ENCODE results near the gene OSBPL3.

OSBPL3 gene

GRCh38 chr7:24952464-24952863 lies 27.5 kb downstream of the OSBPL3 start:
- Mint-ChIP-seq H3K36me3 (ENCODE audit: low read depth) (peaks cover 10% of the 10 kb centered on the region), H3K9me3 (peaks cover 2% of the 10 kb centered on the region), H3K4me1 (ENCODE audit: low read depth) (peaks cover 89% of the 10 kb centered on the region), H3K27me3 (no peaks in the 10 kb centered on the region), H3K4me3 (no peak overlapping the region), H3K27ac (no peak overlapping the region)
- no peak for DNase-seq

- DNase-seq, result no peak
- Mint-ChIP-seq H3K27ac (no peak overlapping the region), H3K9me3 (peaks cover 2% of the 10 kb centered on the region), H3K36me3 (ENCODE audit: low read depth) (peaks cover 10% of the 10 kb centered on the region), H3K27me3 (no peaks in the 10 kb centered on the region), H3K4me3 (no peak overlapping the region), H3K4me1 (ENCODE audit: low read depth) (peaks cover 90% of the 10 kb centered on the region)
Measured at GRCh38 chr7:24951441-24951980, 28.5 kb downstream of the OSBPL3 start.

GRCh38 chr7:24949884-24950283 lies 30.1 kb downstream of the OSBPL3 start:
- Mint-ChIP-seq H3K9me3 (no peaks in the 10 kb centered on the region), H3K4me3 (no peak overlapping the region), H3K27ac (peak overlapping the region; percentile 15), H3K4me1 (ENCODE audit: low read depth) (peaks cover 91% of the 10 kb centered on the region), H3K27me3 (no peaks in the 10 kb centered on the region), H3K36me3 (ENCODE audit: low read depth) (peaks cover 10% of the 10 kb centered on the region)
- no peak for DNase-seq

GRCh38 chr7:24948739-24949138 lies 31.2 kb downstream of the OSBPL3 start:
- H3K4me1 Mint-ChIP-seq (ENCODE audit: low read depth), result peaks cover 87% of the 10 kb centered on the region
- DNase-seq, result no peak
- H3K9me3 Mint-ChIP-seq, result no peaks in the 10 kb centered on the region
- no peaks in the 10 kb centered on the region for H3K27me3 Mint-ChIP-seq
- peaks cover 14% of the 10 kb centered on the region for H3K36me3 Mint-ChIP-seq (ENCODE audit: low read depth)
- H3K4me3 Mint-ChIP-seq, result no peak overlapping the region
- H3K27ac Mint-ChIP-seq, result peak overlapping the region; percentile 18

- no peak overlapping the region for H3K27ac Mint-ChIP-seq
- H3K36me3 Mint-ChIP-seq (ENCODE audit: low read depth), result peaks cover 19% of the 10 kb centered on the region
- H3K4me3 Mint-ChIP-seq, result no peak overlapping the region
- no peaks in the 10 kb centered on the region for H3K27me3 Mint-ChIP-seq
- DNase-seq, result no peak
- H3K9me3 Mint-ChIP-seq, result no peaks in the 10 kb centered on the region
- H3K4me1 Mint-ChIP-seq (ENCODE audit: low read depth), result peaks cover 81% of the 10 kb centered on the region
Measured at GRCh38 chr7:24946467-24946866, 33.5 kb downstream of the OSBPL3 start.

GRCh38 chr7:24945899-24946298 lies 34.1 kb downstream of the OSBPL3 start:
- Mint-ChIP-seq H3K27me3 (no peaks in the 10 kb centered on the region), H3K36me3 (ENCODE audit: low read depth) (peaks cover 18% of the 10 kb centered on the region), H3K27ac (no peak overlapping the region), H3K9me3 (no peaks in the 10 kb centered on the region), H3K4me1 (ENCODE audit: low read depth) (peaks cover 81% of the 10 kb centered on the region), H3K4me3 (no peak overlapping the region)
- no peak for DNase-seq

GRCh38 chr7:24943096-24943948 lies 36.7 kb downstream of the OSBPL3 start:
- DNase-seq, result no peak
- Mint-ChIP-seq H3K4me1 (ENCODE audit: low read depth) (peaks cover 76% of the 10 kb centered on the region), H3K27ac (no peak overlapping the region), H3K36me3 (ENCODE audit: low read depth) (peaks cover 23% of the 10 kb centered on the region), H3K9me3 (no peaks in the 10 kb centered on the region), H3K4me3 (no peak overlapping the region), H3K27me3 (no peaks in the 10 kb centered on the region)

GRCh38 chr7:24942226-24942625 lies 37.8 kb downstream of the OSBPL3 start:
- Mint-ChIP-seq H3K36me3 (ENCODE audit: low read depth) (peaks cover 34% of the 10 kb centered on the region), H3K4me1 (ENCODE audit: low read depth) (peaks cover 76% of the 10 kb centered on the region)

GRCh38 chr7:24939416-24939815 lies 40.6 kb downstream of the OSBPL3 start:
- peaks cover 74% of the 10 kb centered on the region for H3K4me1 Mint-ChIP-seq (ENCODE audit: low read depth)
- no peaks in the 10 kb centered on the region for H3K9me3 Mint-ChIP-seq
- H3K27me3 Mint-ChIP-seq, result no peaks in the 10 kb centered on the region
- H3K36me3 Mint-ChIP-seq (ENCODE audit: low read depth), result peaks cover 37% of the 10 kb centered on the region
- H3K27ac Mint-ChIP-seq, result no peak overlapping the region
- DNase-seq, result no peak
- H3K4me3 Mint-ChIP-seq, result no peak overlapping the region

More at GRCh38 chr7:24942226-24942625, 37.8 kb downstream of the OSBPL3 start:
- Mint-ChIP-seq H3K27ac (no peak overlapping the region), H3K27me3 (no peaks in the 10 kb centered on the region), H3K9me3 (no peaks in the 10 kb centered on the region), H3K4me3 (no peak overlapping the region)
- DNase-seq, result no peak

GRCh38 chr7:24936121-24936824 lies 43.7 kb downstream of the OSBPL3 start:
- peaks cover 52% of the 10 kb centered on the region for H3K36me3 Mint-ChIP-seq (ENCODE audit: low read depth)
- peak overlapping the region; percentile 1 for H3K27ac Mint-ChIP-seq
- H3K4me3 Mint-ChIP-seq, result no peak overlapping the region
- no peak for DNase-seq
- H3K27me3 Mint-ChIP-seq, result no peaks in the 10 kb centered on the region
- peaks cover 84% of the 10 kb centered on the region for H3K4me1 Mint-ChIP-seq (ENCODE audit: low read depth)
- H3K9me3 Mint-ChIP-seq, result no peaks in the 10 kb centered on the region

- H3K27me3 Mint-ChIP-seq, result no peaks in the 10 kb centered on the region
- H3K36me3 Mint-ChIP-seq (ENCODE audit: low read depth), result peaks cover 67% of the 10 kb centered on the region
- no peak for DNase-seq
- no peak overlapping the region for H3K27ac Mint-ChIP-seq
- no peak overlapping the region for H3K4me3 Mint-ChIP-seq
- no peaks in the 10 kb centered on the region for H3K9me3 Mint-ChIP-seq
- H3K4me1 Mint-ChIP-seq (ENCODE audit: low read depth), result peaks cover 81% of the 10 kb centered on the region
Measured at GRCh38 chr7:24933298-24933697, 46.7 kb downstream of the OSBPL3 start.

- H3K9me3 Mint-ChIP-seq, result no peaks in the 10 kb centered on the region
- H3K36me3 Mint-ChIP-seq (ENCODE audit: low read depth), result peaks cover 64% of the 10 kb centered on the region
- DNase-seq, result no peak
- peaks cover 78% of the 10 kb centered on the region for H3K4me1 Mint-ChIP-seq (ENCODE audit: low read depth)
- no peaks in the 10 kb centered on the region for H3K27me3 Mint-ChIP-seq
- H3K27ac Mint-ChIP-seq, result no peak overlapping the region
- H3K4me3 Mint-ChIP-seq, result no peak overlapping the region
Measured at GRCh38 chr7:24932815-24933214, 47.2 kb downstream of the OSBPL3 start.

- Mint-ChIP-seq H3K36me3 (ENCODE audit: low read depth) (peaks cover 63% of the 10 kb centered on the region), H3K27ac (no peak overlapping the region), H3K4me3 (no peak overlapping the region), H3K4me1 (ENCODE audit: low read depth) (peaks cover 78% of the 10 kb centered on the region), H3K27me3 (no peaks in the 10 kb centered on the region), H3K9me3 (no peaks in the 10 kb centered on the region)
- no peak for DNase-seq
Measured at GRCh38 chr7:24932389-24932788, 47.6 kb downstream of the OSBPL3 start.

GRCh38 chr7:24931844-24932243 lies 48.1 kb downstream of the OSBPL3 start:
- Mint-ChIP-seq H3K4me1 (ENCODE audit: low read depth) (peaks cover 79% of the 10 kb centered on the region), H3K27ac (no peak overlapping the region), H3K9me3 (no peaks in the 10 kb centered on the region), H3K4me3 (no peak overlapping the region), H3K36me3 (ENCODE audit: low read depth) (peaks cover 63% of the 10 kb centered on the region), H3K27me3 (no peaks in the 10 kb centered on the region)
- DNase-seq, result no peak

- no peak overlapping the region for H3K27ac Mint-ChIP-seq
- H3K27me3 Mint-ChIP-seq, result no peaks in the 10 kb centered on the region
- H3K9me3 Mint-ChIP-seq, result no peaks in the 10 kb centered on the region
- H3K36me3 Mint-ChIP-seq (ENCODE audit: low read depth), result peaks cover 65% of the 10 kb centered on the region
- no peak for DNase-seq
- H3K4me3 Mint-ChIP-seq, result no peak overlapping the region
- peaks cover 77% of the 10 kb centered on the region for H3K4me1 Mint-ChIP-seq (ENCODE audit: low read depth)
Measured at GRCh38 chr7:24930856-24931255, 49.1 kb downstream of the OSBPL3 start.
